DOHH2 (cell line): ENCODE data around the gene WFDC1.

Experiments
- H3F3A ChIP-seq: fragments of 200-600 bp; sonication (generic), shearing (Covaris generic); 2 replicates; pipeline ENCODE4 v1.6.0; 2016; ENCODE audit warnings: antibody characterized with exemption, mild to moderate bottlenecking; ENCODE audit not compliant: control insufficient read depth, insufficient read depth
- H3K27ac ChIP-seq: fragments of 200-600 bp; sonication (generic); 2 replicates; pipeline ENCODE4 v1.5.1; 2014; ENCODE audit warnings: low read depth, mild to moderate bottlenecking, low read length, moderate library complexity
- H3K27me3 ChIP-seq: fragments of 200-600 bp; sonication (generic); 2 replicates; pipeline ENCODE4 v1.6.1; 2014; ENCODE audit warnings: mild to moderate bottlenecking, low read length, mixed read lengths; ENCODE audit not compliant: control insufficient read depth
- H3K36me3 ChIP-seq: fragments of 200-600 bp; sonication (generic); 2 replicates; pipeline ENCODE4 v1.6.1; 2014; ENCODE audit warnings: mild to moderate bottlenecking, low read length, moderate library complexity, mixed read lengths; ENCODE audit not compliant: control insufficient read depth
- H3K4me1 ChIP-seq: fragments of 200-600 bp; sonication (generic); 2 replicates; pipeline ENCODE4 v1.6.1; 2014; ENCODE audit warnings: mild to moderate bottlenecking, low read length, mixed read lengths; ENCODE audit not compliant: control insufficient read depth
- H3K4me2 ChIP-seq: fragments of 200-600 bp; sonication (generic); 2 replicates; pipeline ENCODE4 v1.6.0; 2014; ENCODE audit warnings: mild to moderate bottlenecking, low read length, moderate library complexity
- H3K4me3 ChIP-seq: fragments of 200-600 bp; sonication (generic); 2 replicates; pipeline ENCODE4 v1.5.1; 2014; ENCODE audit warnings: mild to moderate bottlenecking, low read length, mixed read lengths
- H3K79me2 ChIP-seq: fragments of 200-600 bp; sonication (generic); 2 replicates; pipeline ENCODE4 v1.6.1; 2014; ENCODE audit warnings: mild to moderate bottlenecking, low read length, mixed read lengths; ENCODE audit not compliant: control insufficient read depth
- H3K9me2 ChIP-seq: fragments of 200-600 bp; sonication (generic); replicated peaks from 2 replicates; pipeline ENCODE4 v1.6.1; 2014; ENCODE audit warnings: mild to moderate bottlenecking, low read length, mixed read lengths; ENCODE audit not compliant: control insufficient read depth
- H3K9me3 ChIP-seq: fragments of 200-600 bp; sonication (generic); 2 replicates; pipeline ENCODE4 v1.6.1; 2014; ENCODE audit warnings: antibody characterized with exemption, low read length, mixed read lengths; ENCODE audit not compliant: control insufficient read depth, insufficient read depth
- H4K20me1 ChIP-seq: fragments of 200-600 bp; sonication (generic); 2 replicates; pipeline ENCODE4 v1.6.0; 2014; ENCODE audit warnings: low read depth, mild to moderate bottlenecking, antibody characterized with exemption, low read length, moderate library complexity; ENCODE audit not compliant: control insufficient read depth, insufficient read depth
- EZH2phosphoT487 ChIP-seq: fragments of 200-600 bp; sonication (generic); IDR thresholded peaks from 2 replicates; pipeline ENCODE4 v1.6.1; 2017; ENCODE audit warnings: borderline replicate concordance, mild to moderate bottlenecking, antibody characterized with exemption, low read length, moderate library complexity, mixed read lengths
- TF ChIP-seq, protein P1 (sequence below): fragments of 200-600 bp; sonication (generic); IDR thresholded peaks from one replicate; pipeline ENCODE4 v1.5.1; 2014; ENCODE audit warnings: antibody characterized with exemption, mild to moderate bottlenecking, low read depth, low read length; ENCODE audit not compliant: poor library complexity, severe bottlenecking

Gene WFDC1

GRCh38 chr16:84271866-84272265 is 22.8 kb upstream of the WFDC1 start:
- 0 out of 2 replicates have a peak, but pooled peaks cover 4% of the 10 kb centered on the region for H3K27me3 ChIP-seq
- no peaks in the 10 kb centered on the region for H4K20me1 ChIP-seq
- H3K79me2 ChIP-seq, result no peaks in the 10 kb centered on the region
- H3K4me3 ChIP-seq, result no peak overlapping the region
- H3K27ac ChIP-seq, result no peak overlapping the region
- no peaks in the 10 kb centered on the region for H3F3A ChIP-seq
- H3K9me3 ChIP-seq, result no peaks in the 10 kb centered on the region
- H3K4me1 ChIP-seq, result no peaks in the 10 kb centered on the region
- H3K4me2 ChIP-seq, result no peak overlapping the region
- TF ChIP-seq, protein P1, sequence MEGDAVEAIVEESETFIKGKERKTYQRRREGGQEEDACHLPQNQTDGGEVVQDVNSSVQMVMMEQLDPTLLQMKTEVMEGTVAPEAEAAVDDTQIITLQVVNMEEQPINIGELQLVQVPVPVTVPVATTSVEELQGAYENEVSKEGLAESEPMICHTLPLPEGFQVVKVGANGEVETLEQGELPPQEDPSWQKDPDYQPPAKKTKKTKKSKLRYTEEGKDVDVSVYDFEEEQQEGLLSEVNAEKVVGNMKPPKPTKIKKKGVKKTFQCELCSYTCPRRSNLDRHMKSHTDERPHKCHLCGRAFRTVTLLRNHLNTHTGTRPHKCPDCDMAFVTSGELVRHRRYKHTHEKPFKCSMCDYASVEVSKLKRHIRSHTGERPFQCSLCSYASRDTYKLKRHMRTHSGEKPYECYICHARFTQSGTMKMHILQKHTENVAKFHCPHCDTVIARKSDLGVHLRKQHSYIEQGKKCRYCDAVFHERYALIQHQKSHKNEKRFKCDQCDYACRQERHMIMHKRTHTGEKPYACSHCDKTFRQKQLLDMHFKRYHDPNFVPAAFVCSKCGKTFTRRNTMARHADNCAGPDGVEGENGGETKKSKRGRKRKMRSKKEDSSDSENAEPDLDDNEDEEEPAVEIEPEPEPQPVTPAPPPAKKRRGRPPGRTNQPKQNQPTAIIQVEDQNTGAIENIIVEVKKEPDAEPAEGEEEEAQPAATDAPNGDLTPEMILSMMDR, result no peak
- no peak for TF ChIP-seq EZH2phosphoT487
- H3K36me3 ChIP-seq, result no peaks in the 10 kb centered on the region
- no peaks in the 10 kb centered on the region for H3K9me2 ChIP-seq

DNA sequence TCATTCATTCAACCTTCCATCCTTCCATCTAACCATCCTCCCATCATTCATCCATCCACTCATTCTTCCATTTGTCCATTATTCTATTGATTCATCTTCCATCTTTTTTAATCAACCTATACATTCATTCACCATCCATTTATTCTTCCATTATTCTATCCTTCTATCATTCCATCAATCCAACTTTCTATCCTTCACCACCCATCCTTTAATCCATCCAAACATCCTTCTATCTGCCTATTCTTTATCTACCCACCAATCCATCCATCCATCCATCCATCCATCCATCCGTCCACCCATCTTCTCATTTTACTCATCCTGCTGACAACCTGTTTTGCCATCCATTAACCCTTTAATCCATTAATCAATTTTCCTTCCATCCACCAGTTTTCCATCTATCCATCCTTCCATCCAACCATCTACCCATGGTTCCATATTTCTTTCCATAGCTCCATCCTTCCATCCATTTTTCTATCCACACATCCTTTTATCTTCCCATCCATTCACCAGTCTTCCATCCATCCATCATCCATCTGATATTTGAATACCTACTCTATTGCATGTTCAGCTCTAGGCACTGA is 21.8 kb upstream of the WFDC1 start:
- H3K36me3 ChIP-seq, result no peaks in the 10 kb centered on the region
- H3K27me3 ChIP-seq, result 0 out of 2 replicates have a peak, but pooled peaks cover 4% of the 10 kb centered on the region
- no peaks in the 10 kb centered on the region for H3K79me2 ChIP-seq
- no peak overlapping the region for H3K27ac ChIP-seq
- no peaks in the 10 kb centered on the region for H4K20me1 ChIP-seq
- H3K4me1 ChIP-seq, result no peaks in the 10 kb centered on the region
- no peak overlapping the region for H3K4me2 ChIP-seq
- no peaks in the 10 kb centered on the region for H3F3A ChIP-seq
- no peak overlapping the region for H3K4me3 ChIP-seq
- no peaks in the 10 kb centered on the region for H3K9me3 ChIP-seq
- no peaks in the 10 kb centered on the region for H3K9me2 ChIP-seq
- no peak for TF ChIP-seq EZH2phosphoT487
- TF ChIP-seq, protein P1, result no peak

- Histone ChIP-seq H3K4me2 (no peak overlapping the region), H3K27me3 (0 out of 2 replicates have a peak, but pooled peaks cover 4% of the 10 kb centered on the region), H3K79me2 (no peaks in the 10 kb centered on the region), H3K36me3 (no peaks in the 10 kb centered on the region), H4K20me1 (no peaks in the 10 kb centered on the region), H3K27ac (no peak overlapping the region), H3K9me2 (no peaks in the 10 kb centered on the region), H3K9me3 (no peaks in the 10 kb centered on the region), H3F3A (no peaks in the 10 kb centered on the region), H3K4me1 (no peaks in the 10 kb centered on the region), H3K4me3 (no peak overlapping the region)
- TF ChIP-seq, protein P1, result no peak
- TF ChIP-seq EZH2phosphoT487, result no peak
Measured at GRCh38 chr16:84274515-84274914, 20.2 kb upstream of the WFDC1 start.
